IPS DF 6.9 (cell line): ENCODE results near the gene STYXL1.
A peak's percentile ranks its signal among the peaks of the same experiment; 100 is the strongest.
"Not testable (repeated sequence)": the region's sequence is repeated elsewhere in the genome, so short reads cannot be mapped to it uniquely, and the experiment has no call there.

Experiments
- DNase-seq: peaks from one replicate; pipeline ENCODE4 v3.0.0-alpha.2; 2013; ENCODE audit warnings: low read depth, low spot score
- H3K27ac ChIP-seq: one replicate; pipeline ENCODE4 v1.5.1; 2013; ENCODE audit warnings: low read length, control low read depth
- H3K27me3 ChIP-seq: 2 replicates; pipeline ENCODE4 v1.6.1; 2013; ENCODE audit warnings: mild to moderate bottlenecking, low read length; ENCODE audit not compliant: control insufficient read depth, insufficient read depth
- H3K36me3 ChIP-seq: 2 replicates; pipeline ENCODE4 v1.6.1; 2013; ENCODE audit warnings: low read length; ENCODE audit not compliant: control insufficient read depth, insufficient read depth
- H3K4me1 ChIP-seq: 2 replicates; pipeline ENCODE4 v1.6.1; 2013; ENCODE audit warnings: low read length; ENCODE audit not compliant: control insufficient read depth, insufficient read depth
- H3K4me3 ChIP-seq: 2 replicates; pipeline ENCODE4 v1.5.1; 2013; ENCODE audit warnings: mild to moderate bottlenecking, low read length
- H3K9me3 ChIP-seq: 2 replicates; pipeline ENCODE4 v1.6.1; 2013; ENCODE audit warnings: low read length, inconsistent platforms; ENCODE audit not compliant: control insufficient read depth, insufficient read depth
- WGBS: extraction: QIAGEN DNeasy Blood & Tissue Kit; methylation state at CpG from one replicate; pipeline ENCODE4 v1.1.7; 2013; ENCODE audit warnings: mixed read lengths, missing lambda C conversion rate; ENCODE audit not compliant: insufficient read length, insufficient coverage; 5-methylcytosine and 5-hydroxymethylcytosine counted together

Gene STYXL1

DNA sequence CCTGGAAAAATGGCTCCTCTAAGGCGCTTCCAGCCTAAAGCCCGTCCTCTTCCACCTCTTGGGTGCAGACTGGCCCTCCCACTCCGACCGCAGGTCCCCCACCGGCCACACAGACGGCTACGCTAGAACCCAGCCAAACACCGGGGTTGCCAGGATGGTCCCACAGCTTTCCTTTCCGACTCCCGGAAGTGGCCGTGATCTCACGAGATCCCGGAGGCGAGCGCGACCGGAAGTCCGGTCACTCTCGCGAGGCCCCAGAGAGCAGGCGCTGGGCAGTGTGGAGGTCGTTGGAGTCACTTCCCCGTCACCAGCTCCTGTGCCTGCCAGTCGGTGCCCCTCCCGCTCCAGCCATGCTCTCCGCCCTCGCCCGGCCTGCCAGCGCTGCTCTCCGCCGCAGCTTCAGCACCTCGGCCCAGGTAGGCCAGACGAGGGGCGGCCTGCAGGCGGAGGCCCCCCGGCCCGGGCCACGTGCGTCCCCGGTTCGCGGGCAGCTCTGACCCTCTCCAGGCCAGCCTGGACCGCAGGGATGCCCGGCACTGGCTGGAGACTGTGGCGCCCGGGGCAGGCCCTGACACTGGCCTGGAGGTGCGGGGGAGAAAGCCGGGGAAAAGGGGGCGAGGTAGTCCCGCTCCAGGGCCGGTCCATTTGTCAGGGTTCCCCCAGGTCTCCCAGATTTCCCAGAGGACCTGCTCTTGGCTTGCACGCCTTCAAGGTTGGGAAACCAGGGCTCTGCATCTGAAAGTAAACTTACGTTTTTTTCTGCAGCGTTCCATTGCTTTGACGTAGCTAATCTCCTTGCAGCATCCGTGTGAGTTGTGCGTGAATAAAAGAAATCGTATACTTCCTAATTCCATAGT lies at the start of gene STYXL1, which contains the start of gene MDH2:
STYXL1 (minus strand) TSS at position 190 of the 857 bp plus-strand sequence. CDS start 17,477 bp downstream, outside the sequence.
MDH2 (plus strand) TSS at position 296 of the 857 bp plus-strand sequence; CDS start at position 351, 55 bp downstream.
- Histone ChIP-seq H3K27me3 (no peaks in the 10 kb centered on the region), H3K36me3 (0 out of 2 replicates have a peak, but pooled peaks cover 6% of the 10 kb centered on the region), H3K4me3 (peak within 1 kb of the TSS; percentile 93), H3K27ac (no peak within 1 kb of the TSS), H3K4me1 (peaks cover 2% of the 10 kb centered on the region; the same call in 1 of the 2 replicates), H3K9me3 (no peaks in the 10 kb centered on the region)
- WGBS: no CpG with 5 or more reads among the region's 58 CpGs
- peak; percentile 81 for DNase-seq

GRCh38 chr7:76095908-76096307 lies 48.1 kb upstream of the STYXL1 start:
- DNase-seq: no peak
- no peak overlapping the region for H3K27ac ChIP-seq
- no peaks in the 10 kb centered on the region for H3K36me3 ChIP-seq
- H3K9me3 ChIP-seq: no peaks in the 10 kb centered on the region
- no peaks in the 10 kb centered on the region for H3K4me1 ChIP-seq
- no CpG with 5 or more reads among the region's 3 CpGs for WGBS
- H3K27me3 ChIP-seq: no peaks in the 10 kb centered on the region
- no peak overlapping the region for H3K4me3 ChIP-seq

DNA sequence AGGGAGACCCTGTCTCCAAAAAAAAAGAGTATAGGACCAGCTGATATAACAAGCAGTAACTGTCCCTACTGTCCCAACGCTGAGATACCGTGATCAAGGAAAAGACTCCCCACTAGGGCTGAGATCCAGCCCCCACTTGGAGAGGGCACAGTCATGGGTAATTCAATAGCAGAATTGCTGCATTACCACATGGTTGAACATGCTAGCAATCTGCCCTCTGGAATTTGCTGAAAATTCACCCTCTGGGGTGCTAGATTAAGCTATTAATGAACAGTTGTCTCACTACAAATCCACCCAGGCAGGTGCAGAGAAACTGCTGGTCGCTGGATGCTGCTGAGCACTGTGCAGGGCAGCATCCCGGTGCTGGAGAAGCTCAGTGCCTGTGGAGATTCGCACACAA lies 46.5 kb upstream of the STYXL1 start:
- H3K36me3 ChIP-seq, H3K4me1 ChIP-seq, H3K4me3 ChIP-seq, H3K27ac ChIP-seq, H3K27me3 ChIP-seq, DNase-seq, H3K9me3 ChIP-seq: not testable (repeated sequence)
- no CpG with 5 or more reads among the region's 5 CpGs for WGBS

DNA sequence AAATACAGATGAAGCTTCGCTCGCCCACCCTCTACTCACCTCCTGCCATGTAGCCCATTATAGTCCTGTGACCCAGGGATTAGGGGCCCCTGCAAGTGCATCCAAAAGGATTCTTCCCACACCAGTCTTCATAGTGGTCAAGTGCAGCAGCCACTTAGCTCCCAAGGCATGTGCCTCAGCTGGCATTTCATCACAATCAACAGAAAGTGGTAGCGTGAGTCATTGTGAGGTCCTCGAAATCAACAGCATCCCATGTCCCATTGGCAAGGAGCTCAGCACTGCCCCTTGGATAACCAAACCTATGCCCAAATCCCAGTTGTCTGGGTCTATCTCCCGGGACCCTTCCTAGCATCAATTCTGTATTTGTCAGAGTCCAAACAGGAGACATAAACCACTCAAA lies 45.7 kb upstream of the STYXL1 start:
- not testable (repeated sequence) for H3K27ac ChIP-seq, H3K9me3 ChIP-seq, H3K27me3 ChIP-seq, H3K4me1 ChIP-seq, DNase-seq, H3K36me3 ChIP-seq, H3K4me3 ChIP-seq
- WGBS: no CpG with 5 or more reads among the region's 5 CpGs

DNA sequence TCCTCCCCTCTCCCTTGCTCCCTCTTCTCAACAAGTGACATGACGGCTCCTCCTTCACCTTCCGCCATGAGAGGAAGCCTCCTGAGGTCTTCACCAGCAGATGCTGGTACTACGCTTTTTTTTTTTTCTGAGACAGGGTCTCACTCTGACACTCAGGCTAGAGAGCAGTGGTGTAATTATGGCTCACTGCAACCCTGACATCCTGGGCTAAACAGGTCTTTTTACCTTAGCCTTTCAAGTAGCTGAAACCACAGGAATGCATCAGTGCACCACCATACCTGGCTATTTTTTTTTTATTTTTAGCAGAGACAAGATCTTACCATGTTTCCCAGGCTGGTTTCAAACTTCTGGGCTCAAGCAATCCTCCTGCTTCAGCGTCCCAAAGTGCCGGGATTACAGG lies 43.7 kb upstream of the STYXL1 start:
- no peaks in the 10 kb centered on the region for H3K27me3 ChIP-seq
- DNase-seq: no peak
- no CpG with 5 or more reads among the region's 5 CpGs for WGBS
- H3K4me3 ChIP-seq: no peak overlapping the region
- no peaks in the 10 kb centered on the region for H3K9me3 ChIP-seq
- H3K36me3 ChIP-seq: no peaks in the 10 kb centered on the region
- H3K27ac ChIP-seq: no peak overlapping the region
- H3K4me1 ChIP-seq: no peaks in the 10 kb centered on the region

GRCh38 chr7:76089865-76090475 lies 42.2 kb upstream of the STYXL1 start:
- no peaks in the 10 kb centered on the region for H3K4me1 ChIP-seq
- no peak for DNase-seq
- H3K27me3 ChIP-seq: no peaks in the 10 kb centered on the region
- no peaks in the 10 kb centered on the region for H3K9me3 ChIP-seq
- H3K4me3 ChIP-seq: no peak overlapping the region
- H3K36me3 ChIP-seq: no peaks in the 10 kb centered on the region
- no CpG with 5 or more reads among the region's 10 CpGs for WGBS
- H3K27ac ChIP-seq: no peak overlapping the region

GRCh38 chr7:76087362-76087791 lies 39.6 kb upstream of the STYXL1 start:
- H3K27ac ChIP-seq, H3K4me3 ChIP-seq, H3K27me3 ChIP-seq, H3K36me3 ChIP-seq, H3K9me3 ChIP-seq, DNase-seq, H3K4me1 ChIP-seq: not testable (repeated sequence)
- no CpG with 5 or more reads among the region's 5 CpGs for WGBS

GRCh38 chr7:76086070-76086469 lies 38.3 kb upstream of the STYXL1 start:
- Histone ChIP-seq H3K27ac (no peak overlapping the region), H3K36me3 (no peaks in the 10 kb centered on the region)
- no CpG with 5 or more reads among the region's 4 CpGs for WGBS

GRCh38 chr7:76084115-76084514 lies 36.3 kb upstream of the STYXL1 start:
- not testable (repeated sequence) for DNase-seq, H3K36me3 ChIP-seq, H3K27ac ChIP-seq, H3K27me3 ChIP-seq, H3K4me3 ChIP-seq, H3K9me3 ChIP-seq, H3K4me1 ChIP-seq
- WGBS: no CpG with 5 or more reads among the region's 2 CpGs

More at GRCh38 chr7:76086070-76086469, 38.3 kb upstream of the STYXL1 start:
- H3K9me3 ChIP-seq: no peaks in the 10 kb centered on the region
- H3K27me3 ChIP-seq: no peaks in the 10 kb centered on the region
- H3K4me3 ChIP-seq: no peak overlapping the region
- DNase-seq: no peak
- no peaks in the 10 kb centered on the region for H3K4me1 ChIP-seq

DNA sequence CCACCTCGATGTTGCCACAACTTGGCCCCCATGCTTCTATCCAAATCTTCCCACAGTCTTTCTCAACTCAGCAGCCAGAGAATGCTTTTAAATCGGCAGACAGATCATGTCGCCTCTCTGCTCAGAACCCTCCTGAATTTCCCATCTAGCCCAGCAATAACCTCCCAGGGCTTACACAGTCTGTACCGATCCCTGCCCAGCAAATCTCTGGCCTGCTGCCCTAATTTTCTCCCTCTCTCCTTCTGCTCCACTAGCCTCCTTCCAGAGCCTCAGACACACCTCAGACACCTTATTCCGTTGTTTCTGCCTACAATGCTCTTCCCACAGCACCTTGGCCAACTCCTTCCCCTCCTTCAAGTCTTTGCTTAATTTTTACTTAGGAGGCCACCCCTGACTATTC lies 32.4 kb upstream of the STYXL1 start:
- Histone ChIP-seq H3K9me3 (no peaks in the 10 kb centered on the region), H3K27me3 (no peaks in the 10 kb centered on the region), H3K36me3 (no peaks in the 10 kb centered on the region), H3K4me1 (no peaks in the 10 kb centered on the region), H3K4me3 (no peak overlapping the region), H3K27ac (no peak overlapping the region)
- DNase-seq: no peak
- no CpG with 5 or more reads among the region's 5 CpGs for WGBS
